ENCODE measurements around the gene GLYR1. TPM values are rescaled to one million over a fixed set of nuclear protein-coding genes. Genes with fewer than 3 reads are reported as not detected.

Gene GLYR1
- total and polyA plus RNA-seq, 10 of the 15 experiments (the other 5 are each of a cell fraction or from before 2014, with no cell fraction given), result 7.3 to 90.2 (median 57.2) TPM

GRCh38 chr16:4890026-4890425 is 42.9 kb upstream of the GLYR1 start (continued):
- TF ChIP-seq CBX5 (IDR thresholded peaks at IDR 0.05; ENCODE audit: low read depth) (no peak), SREBF2 (IDR thresholded peaks at IDR 0.05; ENCODE audit: low read length) (no peak)

- FAIRE-seq (no peak), DNase-seq (ENCODE audit: low read depth, low spot score) (no peak), ATAC-seq (no peak)
- Histone ChIP-seq H4K20me1 (ENCODE audit: control insufficient read depth, insufficient read depth) (no peaks in the 10 kb centered on the region), H3K4me2 (ENCODE audit: control insufficient read depth, insufficient read depth) (no peak overlapping the region), H3K27ac (ENCODE audit: control insufficient read depth, insufficient read depth) (no peak overlapping the region), H3K9me3 (replicated peaks; ENCODE audit: control insufficient read depth, insufficient read depth, low read length) (no peaks in the 10 kb centered on the region), H3K4me3 (no peak overlapping the region), H3K27me3 (replicated peaks in 1 of 2; ENCODE audit: control insufficient read depth in 2 of 2, insufficient read depth in 2 of 2, low read length in 1 of 2) (no peaks in the 10 kb centered on the region), H2AFZ (ENCODE audit: control insufficient read depth, low read depth, low read length) (no peak overlapping the region), H3K36me3 (ENCODE audit: control insufficient read depth in 2 of 2, insufficient read depth in 2 of 2, low read length in 1 of 2) (peaks cover 0 to 5% of the 10 kb centered on the region in 2 experiments; a peak in 3 of 4 replicates), H3K9ac (ENCODE audit: control insufficient read depth, insufficient read depth, low read length) (no peak overlapping the region), H3K79me2 (ENCODE audit: control insufficient read depth, insufficient read depth, low read length) (no peaks in the 10 kb centered on the region), H3K4me1 (ENCODE audit: control insufficient read depth, insufficient read depth, low read length) (no peaks in the 10 kb centered on the region)
- TF ChIP-seq SMC3 (IDR thresholded peaks at IDR 0.05; ENCODE audit: borderline replicate concordance, low read length), result no peak
- no peak for TF ChIP-seq LARP7 (IDR thresholded peaks at IDR 0.05)
- no peak for TF ChIP-seq NBN (IDR thresholded peaks at IDR 0.05)
- TF ChIP-seq USF1 (IDR thresholded peaks at IDR 0.05; ENCODE audit: borderline replicate concordance, extremely low read length, insufficient read depth, low read depth, low read length), result no peak
- TF ChIP-seq ZBTB33 (IDR thresholded peaks at IDR 0.05), result no peak
- no peak for TF ChIP-seq IRF5 (IDR thresholded peaks at IDR 0.05; ENCODE audit: borderline replicate concordance)
- TF ChIP-seq RAD21 (IDR thresholded peaks at IDR 0.05; ENCODE audit: insufficient read depth, low read depth, low read length), result no peak
- TF ChIP-seq E2F4 (IDR thresholded peaks at IDR 0.05; ENCODE audit: low read depth, low read length), result no peak
- TF ChIP-seq ZNF384 (IDR thresholded peaks at IDR 0.05; ENCODE audit: borderline replicate concordance, low read depth, low read length), result no peak
- no peak for TF ChIP-seq ZZZ3 (IDR thresholded peaks at IDR 0.05; ENCODE audit: control insufficient read depth, insufficient read length, low read depth)
- no peak for TF ChIP-seq MYC (IDR thresholded peaks at IDR 0.05; ENCODE audit: insufficient read depth, insufficient read length, insufficient replicate concordance, low read length, severe bottlenecking)
- TF ChIP-seq BHLHE40 (IDR thresholded peaks at IDR 0.05; ENCODE audit: borderline replicate concordance in 1 of 2, low read depth in 2 of 2, low read length in 1 of 2), result no peak
- TF ChIP-seq KLF5 (IDR thresholded peaks at IDR 0.05; ENCODE audit: partially characterized antibody), result no peak
- ChIA-PET POLR2A (no interaction called here), RAD21 (ENCODE audit: unreplicated experiment) (interaction anchor here (0.7 kb wide), 1 partner anchor 601 kb away, joined by 3 read pairs; no protein-coding TSS in a partner anchor), CTCF (interaction anchor here (0.8 kb wide), 1 partner anchor 16 kb away, joined by 3 read pairs; no protein-coding TSS in a partner anchor), SMC1A (ENCODE audit: uncharacterized antibody, unreplicated experiment) (interaction anchor here (0.6 to 0.7 kb wide), 2 partner anchors 11 to 504 kb away, joined by 3 read pairs; no protein-coding TSS in a partner anchor)
- in situ Hi-C loops (cut with MboI) (no loop called here), intact Hi-C loops (cut with micrococcal nuclease; ENCODE audit: unreplicated experiment) (no loop called here)
- BruUV-seq (replicated peaks), result no TSS peak
- 91% methylated on average over 9 of the region's 9 CpGs for WGBS (ENCODE audit: insufficient coverage, insufficient replicate concordance, low lambda C conversion rate, missing lambda C conversion rate)
Observed at GRCh38 chr16:4888428-4889135, 41.5 kb upstream of the GLYR1 start.
